ENCODE results near the gene PKD1.
"Not testable (repeated sequence)": the region's sequence is repeated elsewhere in the genome, so short reads cannot be mapped to it uniquely, and the experiment has no call there.

DNA sequence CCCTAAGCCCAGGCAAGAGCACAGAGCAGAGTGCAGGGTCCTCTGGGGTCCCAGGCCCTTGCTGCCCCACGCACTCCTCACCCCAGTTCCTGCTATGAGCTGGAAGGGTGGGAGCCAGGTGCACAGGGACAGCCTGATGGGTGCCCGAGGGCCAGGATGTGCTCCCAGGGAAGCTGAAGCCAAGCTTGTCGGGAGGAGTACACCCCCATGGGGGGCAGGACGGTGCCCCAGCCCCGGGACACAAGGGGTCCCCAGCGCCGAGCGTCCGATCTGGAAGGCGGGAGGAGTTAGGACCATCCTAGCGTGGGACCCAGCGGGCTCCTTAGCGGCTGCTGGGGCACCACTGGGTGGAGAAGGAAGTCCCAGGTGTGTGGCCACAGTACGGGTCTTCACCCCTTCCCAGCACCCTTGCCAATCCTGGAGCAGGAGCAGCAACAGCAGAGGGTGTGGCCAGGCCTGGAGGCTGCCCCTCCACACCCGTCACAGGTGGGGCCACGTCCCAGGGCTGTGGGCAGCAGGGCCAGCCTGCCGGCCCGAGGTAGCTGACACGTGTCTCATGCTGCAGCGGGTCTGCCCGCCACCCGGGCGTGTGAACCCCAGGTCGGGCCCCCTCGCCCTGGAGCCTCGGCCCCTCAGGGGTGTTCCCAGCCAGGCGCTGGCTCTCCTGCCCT lies 11.9 kb downstream of the PKD1 start:
- TF ChIP-seq, protein P1, sequence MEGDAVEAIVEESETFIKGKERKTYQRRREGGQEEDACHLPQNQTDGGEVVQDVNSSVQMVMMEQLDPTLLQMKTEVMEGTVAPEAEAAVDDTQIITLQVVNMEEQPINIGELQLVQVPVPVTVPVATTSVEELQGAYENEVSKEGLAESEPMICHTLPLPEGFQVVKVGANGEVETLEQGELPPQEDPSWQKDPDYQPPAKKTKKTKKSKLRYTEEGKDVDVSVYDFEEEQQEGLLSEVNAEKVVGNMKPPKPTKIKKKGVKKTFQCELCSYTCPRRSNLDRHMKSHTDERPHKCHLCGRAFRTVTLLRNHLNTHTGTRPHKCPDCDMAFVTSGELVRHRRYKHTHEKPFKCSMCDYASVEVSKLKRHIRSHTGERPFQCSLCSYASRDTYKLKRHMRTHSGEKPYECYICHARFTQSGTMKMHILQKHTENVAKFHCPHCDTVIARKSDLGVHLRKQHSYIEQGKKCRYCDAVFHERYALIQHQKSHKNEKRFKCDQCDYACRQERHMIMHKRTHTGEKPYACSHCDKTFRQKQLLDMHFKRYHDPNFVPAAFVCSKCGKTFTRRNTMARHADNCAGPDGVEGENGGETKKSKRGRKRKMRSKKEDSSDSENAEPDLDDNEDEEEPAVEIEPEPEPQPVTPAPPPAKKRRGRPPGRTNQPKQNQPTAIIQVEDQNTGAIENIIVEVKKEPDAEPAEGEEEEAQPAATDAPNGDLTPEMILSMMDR (conservative IDR thresholded peaks at IDR 0.05), result not testable (repeated sequence)
- not testable (repeated sequence) for TF ChIP-seq EZH2 (IDR thresholded peaks at IDR 0.05; ENCODE audit: low read depth)
